ENCODE measurements around the gene ADCY4.
"Not testable (repeated sequence)": the region's sequence is repeated elsewhere in the genome, so short reads cannot be mapped to it uniquely, and the experiment has no call there.

Gene ADCY4

GRCh38 chr14:24378327-24378726, 43.5 kb upstream of the ADCY4 start:
- no peak for TF ChIP-seq CTCF (IDR thresholded peaks at IDR 0.05; ENCODE audit: low read depth, low read length)
- no peak overlapping the region for H3K4me3 ChIP-seq (ENCODE audit: low read depth, low read length)

GRCh38 chr14:24377657-24378056, 42.8 kb upstream of the ADCY4 start:
- TF ChIP-seq CTCF (IDR thresholded peaks at IDR 0.05; ENCODE audit: low read depth, low read length) = no peak
- no peak overlapping the region for H3K4me3 ChIP-seq (ENCODE audit: low read depth, low read length)

GRCh38 chr14:24377126-24377525, 42.3 kb upstream of the ADCY4 start:
- no peak for TF ChIP-seq CTCF (IDR thresholded peaks at IDR 0.05; ENCODE audit: low read depth, low read length)
- no peak overlapping the region for H3K4me3 ChIP-seq (ENCODE audit: low read depth, low read length)

GRCh38 chr14:24376448-24377070, 41.7 kb upstream of the ADCY4 start:
- no peak for TF ChIP-seq CTCF (IDR thresholded peaks at IDR 0.05; ENCODE audit: low read depth, low read length)
- H3K4me3 ChIP-seq (ENCODE audit: low read depth, low read length) = no peak overlapping the region

GRCh38 chr14:24372701-24373416, 38.0 kb upstream of the ADCY4 start:
- TF ChIP-seq CTCF (IDR thresholded peaks at IDR 0.05; ENCODE audit: low read depth, low read length) = no peak

GRCh38 chr14:24371605-24372004, 36.7 kb upstream of the ADCY4 start:
- H3K4me3 ChIP-seq (ENCODE audit: low read depth, low read length) = not testable (repeated sequence)

More at GRCh38 chr14:24372701-24373416, 38.0 kb upstream of the ADCY4 start:
- H3K4me3 ChIP-seq (ENCODE audit: low read depth, low read length) = no peak overlapping the region

- no peak overlapping the region for H3K4me3 ChIP-seq (ENCODE audit: low read depth, low read length)
- no peak for TF ChIP-seq CTCF (IDR thresholded peaks at IDR 0.05; ENCODE audit: low read depth, low read length)
Observed at GRCh38 chr14:24370748-24371147, 35.9 kb upstream of the ADCY4 start.

Data from WI38 (cell line).